Kidney epithelial cell (primary cell): ENCODE results near the gene C15orf39. TPM values are rescaled to one million over a fixed set of nuclear protein-coding genes. Genes with fewer than 3 reads are reported as not detected.
"Not testable (repeated sequence)": the region's sequence is repeated elsewhere in the genome, so short reads cannot be mapped to it uniquely, and the experiment has no call there.

ENCODE experiments used
- DNase-seq: peaks from one replicate; pipeline ENCODE4 v3.0.0-alpha.2; 2010; ENCODE audit warnings: low read depth
- H3K27me3 ChIP-seq: 2 replicates; pipeline ENCODE4 v1.6.0; 2011; ENCODE audit warnings: low read length; ENCODE audit not compliant: control insufficient read depth, insufficient read depth
- H3K36me3 ChIP-seq: 2 replicates; pipeline ENCODE4 v1.5.1; 2011; ENCODE audit warnings: low read length; ENCODE audit not compliant: control insufficient read depth, insufficient read depth
- H3K4me3 ChIP-seq: 2 replicates; pipeline ENCODE4 v1.5.1; 2011; ENCODE audit warnings: low read depth, mild to moderate bottlenecking, control low read depth, low read length
- CTCF ChIP-seq: IDR thresholded peaks from 2 replicates; pipeline ENCODE4 v1.5.1; 2011; ENCODE audit warnings: mild to moderate bottlenecking, moderate library complexity, low read length, control low read depth, inconsistent platforms; ENCODE audit not compliant: insufficient read depth, poor library complexity, severe bottlenecking
- total RNA-seq: library from RNA; depleted of rRNA; stranded (reverse); fragments of >200 nt; gene quantifications from 2 replicates; pipeline ENCODE4 v1.2.3, GENCODE V29; 2015

Gene C15orf39
- total RNA-seq, 1 donor from 2014 or later, result 26.8 TPM

DNA sequence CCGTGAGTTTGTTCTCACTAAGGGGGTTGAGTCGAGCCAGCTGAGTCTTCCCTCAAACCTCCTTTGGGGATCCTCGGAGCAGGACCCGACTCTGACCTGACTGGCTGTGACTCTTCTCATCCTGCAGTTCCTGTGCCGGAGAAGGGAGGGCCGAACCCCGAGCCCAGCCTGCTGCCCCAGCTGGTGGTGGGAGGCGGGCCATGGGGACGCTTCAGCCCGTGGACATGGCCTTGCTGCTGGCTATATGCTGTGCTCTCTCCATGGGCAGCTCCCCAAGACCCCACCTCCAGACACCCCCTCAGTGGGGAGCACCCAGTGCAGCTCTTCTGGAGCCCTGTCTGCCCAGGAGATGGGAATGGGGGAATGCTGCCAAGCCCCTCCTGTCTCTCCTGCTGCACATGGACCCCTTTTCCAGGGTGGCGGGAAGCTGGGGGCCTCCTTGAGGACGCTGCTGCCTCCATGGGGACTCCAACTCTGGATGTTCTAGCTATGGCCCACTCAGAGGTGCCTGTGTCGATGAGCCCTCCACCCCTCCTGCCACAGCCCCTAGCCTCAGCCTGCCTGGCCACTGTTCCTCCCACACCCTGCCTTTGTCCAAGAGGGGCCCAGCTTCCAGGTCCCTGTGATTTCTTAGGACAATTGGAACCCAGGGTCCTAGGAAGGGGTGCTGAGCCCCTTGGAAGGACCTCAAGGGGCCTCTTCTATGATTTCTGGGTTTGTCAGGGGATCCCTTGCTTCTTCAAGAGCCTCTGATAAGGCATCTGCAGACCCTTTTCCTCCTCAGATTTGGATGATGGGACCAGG lies 12.8 kb downstream of the C15orf39 start:
- Histone ChIP-seq H3K4me3 (no peak overlapping the region), H3K36me3 (peaks cover 2% of the 10 kb centered on the region), H3K27me3 (no peaks in the 10 kb centered on the region)
- no peak for DNase-seq
- no peak for TF ChIP-seq CTCF

- no peak for DNase-seq
- Histone ChIP-seq H3K4me3 (no peak overlapping the region), H3K36me3 (no peaks in the 10 kb centered on the region), H3K27me3 (no peaks in the 10 kb centered on the region)
- TF ChIP-seq CTCF, result no peak
Observed at GRCh38 chr15:75215107-75216004, 13.7 kb downstream of the C15orf39 start.

- H3K36me3 ChIP-seq, result no peaks in the 10 kb centered on the region
- H3K4me3 ChIP-seq, result no peak overlapping the region
- no peak for TF ChIP-seq CTCF
- no peaks in the 10 kb centered on the region for H3K27me3 ChIP-seq
- DNase-seq, result no peak
Observed at GRCh38 chr15:75217012-75217411, 15.3 kb downstream of the C15orf39 start.

DNA sequence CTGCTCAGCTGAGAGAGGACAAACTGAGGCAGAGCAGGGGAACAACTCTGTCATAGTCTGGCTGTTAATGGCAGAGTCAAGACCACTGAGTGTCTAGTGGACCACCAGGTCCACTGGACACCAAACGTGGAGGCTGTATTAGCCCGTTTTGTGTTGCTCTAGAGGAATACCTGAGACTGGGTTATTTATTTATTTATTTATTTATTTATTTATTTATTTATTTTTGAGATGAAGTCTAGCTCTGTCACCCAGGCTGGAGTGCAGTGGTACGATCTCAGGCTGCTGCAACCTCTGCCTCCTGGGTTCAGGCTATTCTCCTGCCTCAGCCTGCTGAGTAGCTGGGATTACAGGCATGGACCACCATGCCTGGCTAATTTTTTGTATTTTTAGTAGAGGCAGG lies 15.9 kb downstream of the C15orf39 start:
- DNase-seq, H3K27me3 ChIP-seq, H3K36me3 ChIP-seq, H3K4me3 ChIP-seq: not testable (repeated sequence)

- H3K36me3 ChIP-seq, H3K27me3 ChIP-seq, H3K4me3 ChIP-seq, DNase-seq: not testable (repeated sequence)
Observed at GRCh38 chr15:75219507-75219929, 17.8 kb downstream of the C15orf39 start.

GRCh38 chr15:75223688-75224087 lies 22.0 kb downstream of the C15orf39 start:
- H3K4me3 ChIP-seq, result no peak overlapping the region
- DNase-seq, result no peak
- no peak for TF ChIP-seq CTCF
- no peaks in the 10 kb centered on the region for H3K36me3 ChIP-seq
- H3K27me3 ChIP-seq, result peaks cover 2% of the 10 kb centered on the region
